Glutamatergic neuron (in vitro differentiated cells): ENCODE results near the gene SSU72. TPM values are rescaled to one million over a fixed set of nuclear protein-coding genes. Genes with fewer than 3 reads are reported as not detected.
"Not testable (repeated sequence)": the region's sequence is repeated elsewhere in the genome, so short reads cannot be mapped to it uniquely, and the experiment has no call there.

Experiments used
- DNase-seq: peaks from one replicate; pipeline ENCODE4 v3.0.0; 2022
- H3K27ac Mint-ChIP-seq: one replicate; pipeline ENCODE4 v1.8.0; 2020; ENCODE audit warnings: mild to moderate bottlenecking, mixed read lengths, inconsistent platforms; ENCODE audit not compliant: unreplicated experiment
- H3K27me3 Mint-ChIP-seq: one replicate; pipeline ENCODE4 v1.8.0; 2020; ENCODE audit warnings: mild to moderate bottlenecking, moderate library complexity, mixed read lengths, inconsistent platforms; ENCODE audit not compliant: unreplicated experiment
- H3K36me3 Mint-ChIP-seq: one replicate; pipeline ENCODE4 v1.8.0; 2020; ENCODE audit warnings: mild to moderate bottlenecking, mixed read lengths, inconsistent platforms; ENCODE audit not compliant: unreplicated experiment
- H3K4me1 Mint-ChIP-seq: one replicate; pipeline ENCODE4 v1.8.0; 2020; ENCODE audit warnings: mild to moderate bottlenecking, low read depth, mixed read lengths, inconsistent platforms; ENCODE audit not compliant: unreplicated experiment
- H3K4me3 Mint-ChIP-seq: one replicate; pipeline ENCODE4 v1.8.0; 2020; ENCODE audit warnings: mild to moderate bottlenecking, mixed read lengths, inconsistent platforms; ENCODE audit not compliant: unreplicated experiment
- H3K9me3 Mint-ChIP-seq: one replicate; pipeline ENCODE4 v1.8.0; 2020; ENCODE audit warnings: mild to moderate bottlenecking, moderate library complexity, mixed read lengths, inconsistent platforms; ENCODE audit not compliant: unreplicated experiment
- total RNA-seq: library from RNA; stranded (reverse); fragmentation: NEBNext Ultra II Directional; extraction: Animal tissue kit (Norgen Biotek cat#: 25700); gene quantifications from one replicate; pipeline ENCODE4 v1.2.1, GENCODE V29; 2021; ENCODE audit not compliant: unreplicated experiment
- TF ChIP-seq, protein P1 (sequence below): fragments of 200-600 bp; sonication (generic); IDR thresholded peaks from one replicate; pipeline ENCODE4 v1.5.0; 2021; ENCODE audit not compliant: partially characterized antibody, unreplicated experiment

Gene SSU72
- total RNA-seq, 1 donor from 2014 or later, result 123 TPM

DNA sequence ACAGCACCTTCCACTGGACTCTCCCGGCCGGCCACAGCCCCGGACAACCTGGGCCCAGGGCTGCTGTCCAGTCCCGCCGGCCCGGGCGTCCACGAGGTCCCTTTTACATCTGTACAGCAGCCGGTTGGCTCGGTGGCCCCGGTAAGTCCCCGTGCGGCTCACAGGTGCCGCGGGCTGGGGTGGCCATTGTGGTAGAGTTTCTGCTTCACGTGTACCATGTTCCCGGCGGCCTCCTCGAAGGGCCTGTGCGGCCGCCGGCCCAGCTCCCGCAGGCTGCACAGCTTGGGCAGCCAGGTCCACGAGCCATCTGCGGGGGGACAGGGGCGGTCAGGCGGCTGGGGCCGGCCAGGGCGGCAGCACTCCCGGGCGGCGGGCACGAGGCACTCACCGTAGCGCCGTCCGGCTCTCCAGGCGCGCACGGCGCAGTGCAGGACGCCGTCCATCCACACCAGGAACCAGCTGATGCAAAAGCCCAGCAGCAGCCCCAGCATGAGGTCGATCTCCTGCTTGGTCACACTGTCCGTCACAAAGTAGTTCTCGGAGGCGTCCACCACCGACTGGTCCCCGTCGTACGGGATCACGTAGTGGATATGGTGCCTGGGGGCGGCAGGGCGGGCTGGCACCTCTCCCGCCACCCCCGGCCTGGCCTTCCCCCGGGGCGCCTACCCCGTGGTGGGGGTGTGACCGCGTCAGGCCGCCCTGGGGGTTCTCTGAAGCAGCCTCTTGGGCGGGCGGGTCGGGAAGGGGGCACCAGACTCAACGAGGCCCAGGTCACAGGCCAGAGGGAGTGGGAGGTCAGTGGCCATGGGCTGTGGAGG is 39.3 kb downstream of the SSU72 start:
- no peak for DNase-seq
- H3K36me3 Mint-ChIP-seq, result peaks cover 6% of the 10 kb centered on the region

DNA sequence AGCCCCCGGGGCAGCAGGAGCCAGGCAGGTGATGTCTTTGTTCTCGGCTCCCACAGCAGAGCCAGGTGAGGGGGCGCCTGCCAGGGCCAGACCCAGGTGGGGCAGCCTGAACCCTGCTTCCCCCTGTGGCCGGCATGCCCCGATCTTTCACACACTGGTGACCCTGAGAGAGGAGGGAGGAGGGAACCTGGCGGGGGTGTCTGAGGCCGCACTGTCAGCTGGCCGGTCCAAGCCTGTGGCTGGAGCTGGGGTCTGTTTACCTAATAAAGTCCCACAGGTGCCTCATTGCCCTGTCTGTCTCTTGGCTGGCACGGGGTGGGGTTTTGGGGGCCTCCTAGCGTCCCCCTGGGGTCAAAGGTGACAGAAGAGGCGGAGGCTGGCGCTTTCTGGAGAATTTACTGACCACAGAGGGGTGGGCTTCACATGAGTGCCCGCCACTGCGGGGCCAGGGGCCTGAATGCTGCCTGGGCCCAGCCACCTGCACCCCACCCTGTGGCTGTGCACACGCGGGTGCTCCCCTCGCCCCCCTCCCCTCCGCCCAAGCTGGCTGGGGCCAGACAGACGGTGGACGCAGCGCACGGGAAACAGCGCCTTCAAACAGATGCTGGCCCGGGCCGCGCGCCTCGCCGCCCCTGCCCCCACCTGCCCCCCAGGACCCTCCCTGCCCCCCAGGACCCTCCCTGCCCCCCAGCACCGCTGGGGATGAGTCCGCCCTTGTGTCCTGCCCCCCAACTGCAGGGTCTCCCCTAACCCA is 40.1 kb downstream of the SSU72 start:
- peaks cover 5% of the 10 kb centered on the region for H3K4me1 Mint-ChIP-seq
- H3K4me3 Mint-ChIP-seq, result no peak overlapping the region
- TF ChIP-seq, protein P1, sequence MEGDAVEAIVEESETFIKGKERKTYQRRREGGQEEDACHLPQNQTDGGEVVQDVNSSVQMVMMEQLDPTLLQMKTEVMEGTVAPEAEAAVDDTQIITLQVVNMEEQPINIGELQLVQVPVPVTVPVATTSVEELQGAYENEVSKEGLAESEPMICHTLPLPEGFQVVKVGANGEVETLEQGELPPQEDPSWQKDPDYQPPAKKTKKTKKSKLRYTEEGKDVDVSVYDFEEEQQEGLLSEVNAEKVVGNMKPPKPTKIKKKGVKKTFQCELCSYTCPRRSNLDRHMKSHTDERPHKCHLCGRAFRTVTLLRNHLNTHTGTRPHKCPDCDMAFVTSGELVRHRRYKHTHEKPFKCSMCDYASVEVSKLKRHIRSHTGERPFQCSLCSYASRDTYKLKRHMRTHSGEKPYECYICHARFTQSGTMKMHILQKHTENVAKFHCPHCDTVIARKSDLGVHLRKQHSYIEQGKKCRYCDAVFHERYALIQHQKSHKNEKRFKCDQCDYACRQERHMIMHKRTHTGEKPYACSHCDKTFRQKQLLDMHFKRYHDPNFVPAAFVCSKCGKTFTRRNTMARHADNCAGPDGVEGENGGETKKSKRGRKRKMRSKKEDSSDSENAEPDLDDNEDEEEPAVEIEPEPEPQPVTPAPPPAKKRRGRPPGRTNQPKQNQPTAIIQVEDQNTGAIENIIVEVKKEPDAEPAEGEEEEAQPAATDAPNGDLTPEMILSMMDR, result no peak
- no peak overlapping the region for H3K27ac Mint-ChIP-seq
- peaks cover 13% of the 10 kb centered on the region for H3K27me3 Mint-ChIP-seq
- H3K9me3 Mint-ChIP-seq, result peaks cover 10% of the 10 kb centered on the region
- no peak for DNase-seq
- peaks cover 6% of the 10 kb centered on the region for H3K36me3 Mint-ChIP-seq

More for the DNA sequence above, 39.3 kb downstream of the SSU72 start:
- TF ChIP-seq, protein P1, result no peak
- peaks cover 5% of the 10 kb centered on the region for H3K4me1 Mint-ChIP-seq
- H3K9me3 Mint-ChIP-seq, result peaks cover 10% of the 10 kb centered on the region
- no peak overlapping the region for H3K4me3 Mint-ChIP-seq
- no peak overlapping the region for H3K27ac Mint-ChIP-seq
- peaks cover 13% of the 10 kb centered on the region for H3K27me3 Mint-ChIP-seq

DNA sequence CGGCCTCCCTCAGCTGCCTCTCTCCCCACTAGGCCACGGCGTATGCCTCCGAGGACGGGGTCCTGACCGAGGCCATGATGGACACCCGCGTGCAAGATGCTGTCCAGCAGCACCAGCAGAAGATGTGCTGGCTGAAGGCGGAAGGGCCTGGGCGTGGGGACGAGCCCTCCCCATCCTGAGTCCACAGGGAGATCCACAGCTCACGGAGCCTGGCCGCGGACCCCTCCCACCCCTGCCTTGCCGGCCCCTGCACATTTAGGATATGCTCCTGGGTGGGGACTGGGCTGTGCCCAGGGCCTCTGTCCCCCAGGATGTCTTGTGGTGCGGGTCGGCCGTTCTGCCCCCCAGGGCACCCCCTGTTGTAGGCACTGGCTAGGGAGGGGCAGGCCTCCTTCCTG is 40.8 kb downstream of the SSU72 start:
- H3K9me3 Mint-ChIP-seq, H3K27ac Mint-ChIP-seq, DNase-seq, H3K4me1 Mint-ChIP-seq, H3K4me3 Mint-ChIP-seq, H3K36me3 Mint-ChIP-seq: not testable (repeated sequence)
- H3K27me3 Mint-ChIP-seq, result peaks cover 13% of the 10 kb centered on the region

DNA sequence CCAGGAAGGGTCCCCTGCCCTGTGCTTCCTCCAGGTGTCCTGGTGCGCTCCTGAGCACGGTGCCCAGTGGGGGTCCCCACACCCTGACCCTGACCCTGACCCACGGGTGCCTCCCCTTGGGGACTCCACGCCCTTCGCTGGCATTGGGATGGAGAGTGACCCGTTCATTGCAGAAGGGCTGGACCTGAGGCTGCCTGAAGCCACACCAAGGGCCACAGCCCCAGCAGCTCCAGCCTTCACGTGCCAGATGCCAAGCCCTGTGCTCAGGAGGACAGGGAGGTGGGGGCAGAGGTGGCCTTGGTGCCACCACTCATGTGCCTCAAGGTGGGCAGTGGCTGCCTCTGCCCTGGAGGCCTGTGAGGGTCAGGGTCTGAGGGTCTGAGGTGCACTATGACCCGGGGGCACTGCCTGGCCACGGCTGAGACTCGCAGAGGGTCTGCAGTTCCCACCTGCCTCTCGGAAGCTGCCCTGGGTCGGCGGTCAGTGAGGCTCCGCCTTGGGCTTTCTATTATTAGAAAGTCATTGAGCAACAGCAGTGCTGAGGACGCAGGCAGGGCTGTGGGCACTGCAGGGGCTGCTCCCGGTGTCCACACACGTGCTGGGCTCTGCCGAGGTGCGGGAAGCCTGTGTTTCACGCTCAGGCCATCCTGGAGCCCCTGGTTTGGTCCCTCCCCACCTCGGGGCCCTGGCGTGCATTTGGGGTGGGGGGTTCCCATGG is 41.3 kb downstream of the SSU72 start:
- H3K27ac Mint-ChIP-seq, H3K27me3 Mint-ChIP-seq, DNase-seq, H3K36me3 Mint-ChIP-seq, H3K4me3 Mint-ChIP-seq, H3K4me1 Mint-ChIP-seq, H3K9me3 Mint-ChIP-seq: not testable (repeated sequence)

DNA sequence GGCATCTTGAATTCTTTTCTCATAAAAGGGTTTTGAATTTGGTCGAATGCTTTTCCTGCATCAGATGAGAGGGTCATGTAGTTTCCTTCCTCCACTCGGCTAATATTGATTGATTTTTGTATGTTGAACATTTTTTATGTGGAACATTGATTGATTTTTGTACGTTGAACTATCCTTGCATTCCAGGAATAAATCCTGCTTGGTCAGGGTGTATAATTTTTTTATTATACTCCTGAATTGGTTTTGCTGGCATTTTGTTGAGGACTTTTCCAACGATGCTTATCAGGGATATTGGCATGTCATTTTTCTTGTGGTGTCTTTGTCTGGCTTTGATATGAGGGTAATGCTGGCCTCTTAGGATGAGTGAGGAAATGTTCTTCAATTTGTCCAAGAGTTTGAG is 42.7 kb downstream of the SSU72 start:
- TF ChIP-seq, protein P1, result no peak
- H3K9me3 Mint-ChIP-seq, result peaks cover 8% of the 10 kb centered on the region
- peak overlapping the region; percentile 32 for H3K4me3 Mint-ChIP-seq
- H3K27ac Mint-ChIP-seq, result peak overlapping the region; percentile 18
- H3K27me3 Mint-ChIP-seq, result peaks cover 9% of the 10 kb centered on the region
- H3K36me3 Mint-ChIP-seq, result peaks cover 6% of the 10 kb centered on the region
- no peak for DNase-seq
- H3K4me1 Mint-ChIP-seq, result peaks cover 1% of the 10 kb centered on the region
